HG03060 (cell line): ENCODE measurements around the gene IQCB1.
"Not testable (repeated sequence)": the region's sequence is repeated elsewhere in the genome, so short reads cannot be mapped to it uniquely, and the experiment has no call there.

Source experiments
- ATAC-seq: cut with Tn5 transposase; IDR thresholded peaks from one replicate; pipeline ENCODE4 v1.9.1; 2021; ENCODE audit warnings: low read depth, moderate number of reproducible peaks; ENCODE audit not compliant: unreplicated experiment

The IQCB1 gene

DNA sequence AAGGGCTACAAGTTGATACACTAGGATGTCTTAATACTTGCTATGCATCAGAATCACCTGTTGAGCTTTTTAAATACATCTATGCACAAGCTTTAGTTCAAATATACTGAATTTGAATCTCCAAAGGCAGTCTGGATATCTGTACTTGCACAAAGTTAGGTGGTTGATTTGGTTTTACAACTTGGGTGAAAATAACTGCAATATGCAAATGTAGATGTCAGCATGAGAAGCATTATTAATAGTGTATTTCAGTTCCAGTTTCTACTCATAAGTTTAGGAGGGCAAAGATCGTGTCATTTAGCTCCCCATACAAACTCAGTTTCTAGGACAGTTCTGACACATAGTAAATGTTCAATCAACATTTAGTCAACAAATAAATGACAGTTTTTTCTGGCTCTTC is 25.6 kb downstream of the IQCB1 start:
- peak; percentile 95 for ATAC-seq

DNA sequence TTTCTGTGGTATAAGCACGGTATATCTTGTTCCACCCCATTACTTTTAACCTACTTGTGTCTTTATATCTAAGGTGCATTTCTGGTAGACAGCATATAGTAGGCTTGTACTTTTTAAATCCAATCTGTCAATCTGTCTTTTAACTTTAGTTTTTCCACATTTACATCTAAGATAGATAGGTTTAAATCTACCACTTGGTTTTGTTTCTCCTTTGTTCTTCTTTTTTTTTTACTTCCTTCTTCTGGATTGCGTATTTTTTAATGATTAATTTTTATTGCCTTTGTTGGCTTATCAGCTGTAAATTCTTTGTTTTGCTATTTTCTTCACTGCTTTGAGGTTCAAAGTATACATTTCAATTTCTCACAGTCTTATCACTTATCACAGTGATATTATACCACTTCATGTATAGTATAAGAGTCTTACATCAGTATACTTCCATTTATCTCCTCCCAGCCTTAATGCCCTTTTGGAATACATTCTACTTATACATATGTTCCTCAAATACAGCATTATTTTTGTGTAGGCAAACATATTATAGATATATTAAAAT is 31.0 kb downstream of the IQCB1 start:
- no peak for ATAC-seq

DNA sequence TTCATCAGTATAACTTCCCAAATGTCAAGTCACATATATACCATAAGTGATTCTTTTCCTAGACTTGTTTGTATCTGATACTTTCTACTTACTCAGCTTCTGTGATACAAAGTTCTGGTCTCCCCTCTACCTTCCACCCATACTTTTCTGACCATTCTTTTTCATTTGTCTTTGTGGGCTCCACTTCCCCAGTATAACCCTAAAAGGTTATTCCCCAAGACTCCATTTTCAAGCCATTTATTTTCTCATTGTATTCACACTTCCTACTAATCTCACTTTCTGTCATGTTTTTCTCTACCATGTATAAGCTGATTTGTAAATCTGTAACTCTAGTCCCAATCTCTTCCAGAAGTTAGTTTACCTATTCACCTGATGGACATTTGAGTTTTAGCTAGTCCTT is 34.0 kb downstream of the IQCB1 start:
- ATAC-seq: no peak

DNA sequence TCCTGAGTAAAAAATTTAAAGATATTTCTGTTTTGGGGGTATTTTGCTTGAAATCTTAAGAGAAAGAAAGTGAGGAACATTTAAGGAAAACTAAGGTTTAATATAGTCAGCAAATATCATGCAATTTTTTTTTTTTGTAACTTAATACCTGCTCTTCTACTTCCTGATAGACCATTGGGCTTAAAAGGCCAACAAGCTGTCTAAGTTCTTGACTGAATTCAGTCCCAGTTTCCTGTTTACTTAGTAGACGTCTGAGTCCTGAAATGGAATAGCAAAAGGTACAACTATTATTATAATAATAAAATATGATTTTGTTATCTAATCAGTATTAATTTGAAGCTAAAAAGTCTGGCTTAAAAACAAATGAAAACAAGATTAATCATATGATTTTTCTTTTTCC is 37.9 kb downstream of the IQCB1 start:
- no peak for ATAC-seq

DNA sequence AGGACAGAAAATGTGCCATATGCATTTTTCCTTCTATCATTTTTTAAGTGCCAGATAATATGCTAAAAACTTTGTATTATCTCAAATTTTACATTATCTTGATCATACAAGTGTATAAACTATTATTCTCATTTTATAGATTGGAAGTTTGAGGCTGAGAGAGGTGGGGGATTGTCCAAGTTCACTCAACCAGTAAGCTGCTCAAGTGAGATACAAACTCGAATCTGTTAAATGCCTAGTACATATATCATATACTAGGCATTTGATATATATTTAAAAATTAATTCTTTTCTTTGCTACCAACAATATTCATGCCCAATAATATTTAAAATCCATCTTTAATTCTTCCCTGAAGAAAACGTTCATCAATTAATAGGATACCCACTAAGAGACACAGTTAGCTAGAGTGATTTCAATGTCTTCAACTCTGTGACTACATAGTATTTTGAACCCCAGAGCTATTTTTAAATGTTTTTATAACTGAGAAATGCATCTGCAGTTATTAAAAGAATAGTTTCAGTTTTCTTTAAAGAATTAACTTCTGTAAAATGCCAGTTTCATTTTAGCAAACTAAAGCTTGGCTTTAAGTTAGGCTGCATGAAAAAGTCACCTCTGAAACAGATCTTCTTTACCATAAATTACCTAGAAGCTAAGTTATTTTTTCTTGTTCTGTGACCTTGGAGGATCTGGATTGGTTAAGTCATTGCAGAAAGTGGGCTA is 40.4 kb downstream of the IQCB1 start:
- ATAC-seq: no peak

DNA sequence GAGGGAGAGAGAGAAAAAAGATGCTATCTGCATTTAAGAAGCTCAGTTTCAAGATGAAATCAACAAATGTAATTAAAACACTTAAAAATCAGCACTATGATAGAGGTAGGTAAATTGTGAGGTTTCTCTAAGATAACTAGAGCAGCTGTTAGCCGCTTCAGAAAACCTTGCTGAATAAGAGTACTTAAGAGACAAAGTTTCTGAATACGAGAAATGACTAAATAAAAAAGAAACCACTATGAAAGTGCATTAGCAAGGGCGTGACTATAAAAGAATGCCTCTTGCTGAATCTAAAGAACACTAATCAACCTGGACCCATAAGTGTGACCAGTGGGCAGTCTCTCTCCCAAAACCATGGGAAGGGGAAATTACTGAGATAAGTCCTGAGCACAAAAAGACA is 41.8 kb downstream of the IQCB1 start:
- peak; percentile 48 for ATAC-seq

DNA sequence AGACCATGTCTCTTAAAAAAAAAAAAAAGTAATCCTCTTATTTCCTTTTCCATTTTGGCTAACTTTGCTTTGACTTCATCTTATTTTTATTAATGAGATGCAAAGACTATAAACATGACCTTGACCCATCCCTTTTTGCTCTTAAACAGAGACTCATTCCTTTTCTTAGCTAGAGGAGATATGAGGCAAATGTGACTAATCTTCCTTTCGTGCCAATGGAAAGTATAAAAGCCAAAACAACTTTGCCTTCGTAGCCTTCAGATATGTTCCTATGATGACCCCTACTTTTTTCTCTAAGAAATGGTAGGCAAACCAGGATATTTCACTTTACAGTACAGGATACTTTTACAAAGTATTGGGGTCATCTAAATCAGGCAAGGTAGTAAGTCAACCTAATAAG is 48.4 kb downstream of the IQCB1 start:
- ATAC-seq: no peak

DNA sequence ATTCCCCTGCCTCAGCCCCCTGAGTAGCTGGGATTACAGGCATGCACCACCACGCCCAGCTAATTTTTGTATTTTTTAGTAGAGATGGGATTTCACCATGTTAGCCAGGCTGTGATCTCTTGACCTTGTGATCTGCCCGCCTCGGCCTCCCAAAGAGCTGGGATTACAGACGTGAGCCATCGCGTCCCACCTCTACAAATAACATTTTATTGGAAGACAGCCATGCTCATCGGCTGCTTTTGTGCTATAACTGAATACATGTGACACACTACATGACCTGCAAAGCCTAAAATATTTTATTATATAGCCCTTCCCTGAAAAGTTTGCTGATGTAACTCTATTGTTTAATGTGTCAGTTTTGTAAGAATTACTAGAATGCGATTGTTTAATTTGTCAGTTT is 52.1 kb downstream of the IQCB1 start:
- ATAC-seq: not testable (repeated sequence)

DNA sequence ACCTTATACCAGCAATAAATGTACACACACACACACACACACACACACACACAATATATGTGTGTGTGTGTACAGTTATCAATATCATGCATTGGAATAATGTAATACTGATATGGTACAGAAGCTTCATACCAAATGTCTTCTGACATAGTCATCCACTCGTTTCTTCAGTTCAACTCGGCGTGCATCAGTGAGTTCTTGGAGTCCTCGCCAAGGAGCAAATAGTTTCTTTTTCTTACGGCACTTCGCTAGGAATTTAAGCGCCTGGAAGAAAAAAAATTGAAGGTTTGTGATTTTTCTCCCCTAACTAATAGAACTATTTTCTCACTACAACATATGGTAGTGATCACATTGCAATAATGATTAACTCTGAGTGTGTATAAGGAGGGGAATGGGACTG is 53.2 kb downstream of the IQCB1 start:
- ATAC-seq: no peak

DNA sequence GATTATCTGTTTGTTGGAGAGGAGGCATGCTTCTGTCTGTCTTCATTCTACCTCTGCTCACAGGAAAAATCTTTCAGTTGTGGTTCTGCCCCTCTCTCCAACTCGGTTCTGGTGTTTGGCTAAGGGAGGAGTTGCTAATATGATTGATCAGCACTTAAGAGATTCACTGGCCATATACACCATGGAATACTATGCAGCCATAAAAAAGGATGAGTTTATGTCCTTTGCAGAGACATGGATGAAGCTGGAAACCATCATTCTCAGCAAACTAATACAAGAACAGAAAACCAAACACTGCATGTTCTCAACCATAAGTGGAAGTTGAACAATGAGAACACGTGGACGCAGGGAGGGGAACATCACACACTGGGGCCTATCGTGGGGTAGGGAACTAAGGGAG is 59.8 kb downstream of the IQCB1 start:
- ATAC-seq: not testable (repeated sequence)

DNA sequence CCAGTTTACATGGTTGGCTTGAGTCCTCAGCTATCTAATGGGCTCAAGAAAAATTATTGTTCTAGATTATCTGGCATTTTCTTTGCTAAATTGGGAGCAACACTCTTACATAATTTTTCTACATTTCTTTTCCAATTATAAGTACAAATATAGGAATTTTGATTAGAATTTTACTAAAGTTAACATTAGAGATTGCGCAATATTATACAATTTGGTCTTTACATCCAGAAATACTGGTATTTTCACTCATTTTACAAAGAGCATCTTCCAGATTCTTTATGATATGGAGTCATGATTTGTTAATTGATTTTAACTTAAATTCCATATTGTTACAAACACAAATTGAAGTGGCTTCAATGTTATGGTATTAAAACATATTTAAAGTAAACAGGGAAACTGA is 65.6 kb downstream of the IQCB1 start:
- no peak for ATAC-seq

DNA sequence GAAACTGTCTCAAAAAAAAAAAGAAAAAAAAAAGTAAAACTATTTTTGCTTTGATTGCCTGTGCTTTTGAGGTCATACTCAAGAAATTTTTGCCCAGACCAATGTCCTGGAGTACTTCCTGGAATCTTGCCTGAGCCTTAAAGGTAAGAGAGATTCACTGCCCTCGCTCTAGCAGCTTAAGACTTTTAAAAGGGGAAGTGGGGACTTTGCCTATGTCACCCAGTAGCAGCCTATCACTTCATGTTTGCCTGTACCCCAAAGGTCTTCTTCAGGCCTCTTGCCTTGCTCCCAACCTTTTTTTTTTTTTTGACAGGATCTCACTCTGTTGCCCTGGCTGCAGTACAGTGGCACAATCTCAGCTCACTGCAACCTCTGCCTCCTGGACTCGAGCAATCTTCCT is 66.4 kb downstream of the IQCB1 start:
- ATAC-seq: no peak

DNA sequence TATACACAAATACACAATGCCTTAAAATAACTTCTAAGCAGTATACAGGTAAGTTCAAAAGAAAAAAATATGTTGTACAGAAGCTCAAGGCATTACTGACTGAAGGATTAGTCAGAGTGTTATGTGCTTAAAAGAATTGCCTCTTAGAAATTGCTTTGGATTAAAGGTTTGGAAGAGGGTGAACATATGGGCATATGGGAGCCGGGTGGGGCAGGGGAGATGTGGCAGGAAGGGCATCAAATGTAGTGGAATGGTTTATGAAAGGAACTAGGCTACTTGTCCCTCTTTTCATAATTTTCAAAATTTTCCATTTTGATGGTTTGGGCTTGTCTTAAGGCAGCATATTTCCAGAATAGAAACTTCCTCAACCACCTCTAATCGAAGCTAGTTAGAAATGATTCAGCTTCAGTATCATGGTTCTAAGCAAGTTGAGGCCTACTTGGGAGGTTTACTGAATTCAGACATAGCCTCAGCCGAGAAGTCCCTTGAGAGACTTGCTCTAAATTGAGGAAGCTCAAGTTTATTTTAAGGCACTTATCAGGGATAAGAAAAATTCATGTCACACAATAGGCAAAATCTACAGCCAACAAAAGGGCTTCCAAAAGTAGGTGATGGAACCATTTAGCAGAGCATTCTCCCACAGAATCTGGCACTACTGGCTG is 75.2 kb downstream of the IQCB1 start:
- no peak for ATAC-seq

DNA sequence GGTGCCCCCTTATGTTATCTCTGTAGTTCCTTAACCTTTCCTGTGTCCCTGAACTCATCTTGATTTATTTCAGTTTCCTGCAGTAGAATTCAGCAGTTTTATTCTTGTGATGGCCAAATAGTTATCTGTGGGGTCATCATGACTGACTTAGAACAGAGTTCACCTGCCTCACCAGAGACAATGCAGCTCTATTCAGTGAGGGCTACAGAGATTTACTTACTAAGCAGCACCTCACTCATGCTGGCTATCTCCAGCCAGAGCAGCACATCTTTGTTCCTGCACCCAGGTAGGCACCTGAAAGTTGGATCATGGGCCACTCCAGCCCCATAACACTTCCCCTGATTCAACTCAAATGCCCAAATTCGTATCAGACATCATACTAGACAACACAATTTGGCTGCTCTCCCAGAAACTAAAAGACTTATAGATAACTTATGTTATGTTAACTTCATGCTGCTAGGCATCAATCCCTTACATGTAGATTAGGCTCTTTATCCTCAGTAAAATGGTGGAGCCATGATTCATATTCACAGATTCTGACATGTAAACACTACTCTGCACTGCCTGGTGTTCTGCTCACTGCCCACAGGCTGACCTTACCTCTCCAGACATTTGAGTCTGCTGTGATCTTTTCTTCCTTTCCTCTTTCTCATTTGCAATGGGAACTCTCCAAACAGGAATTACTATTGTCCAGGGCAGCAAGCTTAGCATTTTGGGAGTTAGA is 76.0 kb downstream of the IQCB1 start:
- ATAC-seq: no peak

DNA sequence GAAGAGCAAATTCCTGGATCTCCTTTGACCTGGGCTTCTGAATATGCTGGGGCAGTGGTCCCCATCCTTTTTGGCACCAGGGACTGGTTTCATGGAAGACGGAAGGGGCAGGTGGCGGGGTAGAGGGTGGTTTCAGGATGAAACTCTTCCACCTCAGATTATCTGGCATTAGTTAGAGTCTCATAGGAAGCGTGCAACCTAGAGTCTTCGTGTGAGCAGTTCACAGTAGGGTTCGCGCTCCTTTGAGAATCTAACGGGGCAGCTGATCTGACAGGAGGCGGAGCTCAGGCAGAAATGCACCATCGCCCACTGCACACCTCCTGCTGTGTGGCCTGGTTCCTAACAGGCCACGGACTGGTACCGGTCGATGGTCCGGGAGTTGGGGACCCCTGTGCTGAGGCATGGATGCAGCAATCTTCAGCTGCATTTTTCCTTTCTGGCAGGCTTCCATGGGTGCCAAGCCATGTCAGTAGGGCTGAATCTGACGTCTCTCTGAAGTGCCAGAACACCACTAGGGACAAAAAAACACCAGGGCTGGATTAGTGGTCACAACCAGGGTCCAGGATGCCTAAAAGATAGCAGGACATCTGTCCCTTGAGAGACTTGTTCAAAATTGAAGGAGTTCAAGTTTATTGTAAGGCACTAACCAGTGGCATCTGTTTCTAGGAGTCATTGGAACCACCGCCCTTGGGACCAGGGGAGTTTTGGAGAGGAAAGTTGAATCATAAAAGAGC is 76.9 kb downstream of the IQCB1 start:
- no peak for ATAC-seq

DNA sequence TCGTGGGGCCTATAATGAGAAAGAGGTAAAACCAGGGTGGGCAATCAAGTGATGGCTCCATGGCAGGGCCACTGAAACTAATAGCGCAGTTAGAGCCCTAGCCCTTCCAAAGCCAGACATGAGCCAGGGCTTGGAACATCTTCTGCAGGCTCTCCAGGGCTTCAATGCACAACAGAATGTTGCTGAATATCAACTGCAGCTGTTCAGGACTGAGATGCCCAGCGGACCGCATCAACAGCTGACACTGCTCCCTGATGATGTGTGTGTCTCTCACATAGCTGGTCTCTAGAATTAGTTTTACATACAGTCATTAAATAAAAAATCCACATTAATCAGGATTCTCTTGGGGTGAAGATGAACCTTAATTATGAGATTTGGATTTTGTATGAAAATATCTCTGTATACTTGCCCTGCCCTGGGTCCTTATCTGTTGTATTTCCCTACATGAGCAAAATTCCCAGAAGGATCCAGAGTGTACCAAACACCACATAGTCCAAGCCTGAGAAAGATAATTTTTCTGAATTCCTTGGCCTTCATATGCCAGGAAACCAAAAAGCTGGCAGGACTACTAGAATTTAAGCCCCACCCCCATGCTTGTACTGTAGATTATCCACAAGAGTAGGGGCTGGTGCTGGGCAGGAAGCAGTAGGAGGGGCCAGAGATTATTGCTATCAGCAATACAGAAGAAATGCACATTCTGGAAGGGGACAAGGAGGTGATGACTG is 77.6 kb downstream of the IQCB1 start:
- ATAC-seq: no peak

DNA sequence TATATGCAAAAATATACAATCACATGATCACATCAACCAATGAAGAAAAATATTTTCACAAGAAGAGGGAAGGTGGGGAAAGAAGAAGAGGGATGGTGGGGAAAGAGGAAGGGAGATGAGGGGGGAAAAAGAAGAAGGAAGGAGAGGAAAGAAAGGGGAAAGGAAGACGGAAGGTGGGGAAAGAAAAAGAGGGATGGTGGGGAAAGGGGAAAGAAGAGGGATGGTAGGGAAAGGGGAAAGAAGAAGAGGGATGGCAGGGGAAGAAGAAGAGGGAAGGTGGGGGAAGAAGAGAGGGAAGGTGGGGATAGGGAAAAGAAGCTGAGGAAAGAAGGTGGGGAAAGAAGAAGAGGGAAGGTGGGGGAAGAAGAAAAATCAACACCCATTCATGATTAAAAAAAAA is 82.1 kb downstream of the IQCB1 start:
- no peak for ATAC-seq

DNA sequence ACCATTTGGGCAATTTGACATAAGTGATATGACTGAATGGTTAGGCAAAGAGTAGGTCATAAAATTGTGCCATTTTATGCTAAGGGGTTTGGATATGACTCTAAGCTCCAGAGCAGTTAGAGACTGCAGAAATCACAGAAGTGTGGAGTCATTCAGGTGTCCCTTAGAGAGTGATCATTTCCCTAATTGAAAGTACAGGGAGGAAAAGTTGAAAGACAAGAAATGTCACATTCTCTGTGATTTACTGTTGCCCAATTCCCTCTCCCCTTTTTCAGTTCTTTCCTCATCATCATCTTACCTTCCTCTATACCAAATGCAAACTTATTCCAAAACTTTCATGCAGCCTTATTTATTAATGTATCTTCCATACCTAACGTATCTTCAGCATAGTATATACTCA is 82.6 kb downstream of the IQCB1 start:
- no peak for ATAC-seq

DNA sequence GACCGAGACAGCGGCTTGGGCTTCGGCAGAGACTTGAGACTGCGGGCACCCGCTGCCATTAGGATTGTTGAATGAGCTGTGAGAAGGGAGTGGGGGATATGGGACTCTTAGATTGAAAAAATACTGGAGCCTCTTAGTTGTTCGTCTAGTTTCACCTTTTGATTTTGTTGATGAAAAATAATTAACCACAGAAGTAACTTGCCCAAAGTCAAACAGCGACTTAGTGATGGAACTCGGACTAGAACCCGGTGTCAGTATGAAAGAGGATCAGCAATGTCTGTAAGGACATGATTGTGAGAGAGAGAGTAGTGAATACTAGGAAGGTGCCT is 84.8 kb downstream of the IQCB1 start:
- no peak for ATAC-seq
